Mononuclear cell (primary cell): ENCODE results near the gene RWDD4. TPM values are rescaled to one million over a fixed set of nuclear protein-coding genes. Genes with fewer than 3 reads are reported as not detected.
"Not testable (repeated sequence)": the region's sequence is repeated elsewhere in the genome, so short reads cannot be mapped to it uniquely, and the experiment has no call there.

Experiments
- H3K27me3 ChIP-seq: 2 replicates; pipeline ENCODE4 v1.6.0; 2011; ENCODE audit warnings: low read length, control low read depth; ENCODE audit not compliant: insufficient read depth
- H3K4me1 ChIP-seq: 2 replicates; pipeline ENCODE4 v1.5.1; 2011; ENCODE audit warnings: mild to moderate bottlenecking, low read length, control low read depth; ENCODE audit not compliant: insufficient read depth
- H3K4me3 ChIP-seq: 2 replicates; pipeline ENCODE4 v1.5.1; 2011; ENCODE audit warnings: mild to moderate bottlenecking, low read length, moderate library complexity
- H3K9me3 ChIP-seq: 2 replicates; pipeline ENCODE4 v1.5.1; 2011; ENCODE audit warnings: low read depth, mild to moderate bottlenecking, control low read depth, low read length
- total RNA-seq: library from RNA; depleted of rRNA; stranded (reverse); fragments of >200 nt; gene quantifications from one replicate; pipeline ENCODE4 v1.2.3, GENCODE V29; 2012

The RWDD4 gene
- total RNA-seq, 1 donor = 9.3 TPM

DNA sequence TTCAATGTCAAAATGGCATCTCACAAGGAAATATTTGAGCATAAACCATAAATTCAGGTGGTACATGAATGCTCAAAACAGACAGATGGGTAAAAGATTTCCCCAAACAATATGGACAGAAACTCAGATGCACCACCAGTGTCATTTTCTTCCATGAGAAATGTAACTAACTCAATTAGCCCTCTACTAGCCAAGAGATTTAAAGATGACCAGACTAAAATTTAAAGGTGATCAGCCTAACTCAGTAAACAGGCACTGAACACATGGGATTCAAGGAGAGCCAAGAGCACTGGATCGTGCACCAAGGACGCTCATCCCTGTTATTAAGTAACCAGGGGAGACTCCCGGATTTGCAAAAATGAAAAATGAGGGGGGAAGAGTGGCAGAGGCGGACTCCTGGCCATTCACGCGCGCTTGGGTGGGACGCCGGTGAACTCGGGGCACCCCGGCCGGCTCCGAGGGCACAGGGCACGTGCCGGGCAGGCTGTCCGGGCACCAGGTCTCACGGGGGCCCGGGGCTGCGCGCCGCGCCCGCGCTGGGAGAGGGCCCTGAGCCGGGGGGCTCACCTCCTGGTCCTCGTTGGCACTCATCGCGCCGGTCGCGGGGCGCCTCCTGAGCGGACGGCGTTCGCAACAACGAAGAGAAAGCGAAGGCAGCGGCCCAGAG lies 490 bp downstream of the RWDD4 start:
- Histone ChIP-seq H3K4me1 (peaks cover 31% of the 10 kb centered on the region), H3K4me3 (peak overlapping the region; percentile 83), H3K27me3 (no peaks in the 10 kb centered on the region), H3K9me3 (no peaks in the 10 kb centered on the region)

DNA sequence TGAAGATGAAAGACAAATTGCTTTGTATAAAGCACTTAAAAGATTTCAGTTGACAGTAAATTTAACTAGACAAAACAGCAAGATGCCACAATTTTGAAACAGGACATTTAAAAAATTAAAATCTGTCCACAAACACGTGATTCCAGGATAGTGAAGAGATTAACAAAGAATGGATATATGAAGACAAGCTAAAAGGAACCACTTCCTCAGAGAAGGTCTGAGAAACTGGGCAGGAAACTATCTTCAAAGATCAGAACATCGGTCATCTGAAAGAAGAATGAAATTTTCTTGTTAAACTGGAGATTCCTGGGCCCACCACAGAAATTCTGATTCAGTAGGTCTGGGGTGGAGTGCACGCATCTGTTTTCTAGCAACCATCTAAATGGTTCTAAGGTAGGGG lies 1.4 kb downstream of the RWDD4 start:
- peaks cover 31% of the 10 kb centered on the region for H3K4me1 ChIP-seq
- no peaks in the 10 kb centered on the region for H3K27me3 ChIP-seq
- H3K4me3 ChIP-seq = no peak overlapping the region
- no peaks in the 10 kb centered on the region for H3K9me3 ChIP-seq

DNA sequence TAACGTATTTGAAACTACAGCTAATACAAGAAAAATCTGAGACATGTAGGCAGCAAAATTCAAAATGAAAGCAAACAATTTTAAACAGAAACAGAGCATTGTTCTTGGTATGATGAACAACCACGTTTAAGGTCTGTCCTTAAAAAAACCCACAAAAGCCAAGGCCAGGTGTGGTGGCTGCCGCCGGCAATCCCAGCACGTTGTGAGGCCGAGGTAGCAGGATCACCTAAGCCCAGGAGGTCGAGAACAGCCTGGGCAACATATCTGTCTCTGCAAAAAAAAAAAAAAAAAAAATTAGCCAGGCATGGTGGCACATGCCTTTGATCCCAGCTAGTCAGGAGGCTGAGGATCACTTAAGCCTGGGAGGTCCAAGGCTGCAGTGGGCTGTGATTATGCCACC lies 13.7 kb downstream of the RWDD4 start:
- H3K27me3 ChIP-seq = no peaks in the 10 kb centered on the region
- H3K4me3 ChIP-seq = no peak overlapping the region
- no peaks in the 10 kb centered on the region for H3K9me3 ChIP-seq
- H3K4me1 ChIP-seq = no peaks in the 10 kb centered on the region

DNA sequence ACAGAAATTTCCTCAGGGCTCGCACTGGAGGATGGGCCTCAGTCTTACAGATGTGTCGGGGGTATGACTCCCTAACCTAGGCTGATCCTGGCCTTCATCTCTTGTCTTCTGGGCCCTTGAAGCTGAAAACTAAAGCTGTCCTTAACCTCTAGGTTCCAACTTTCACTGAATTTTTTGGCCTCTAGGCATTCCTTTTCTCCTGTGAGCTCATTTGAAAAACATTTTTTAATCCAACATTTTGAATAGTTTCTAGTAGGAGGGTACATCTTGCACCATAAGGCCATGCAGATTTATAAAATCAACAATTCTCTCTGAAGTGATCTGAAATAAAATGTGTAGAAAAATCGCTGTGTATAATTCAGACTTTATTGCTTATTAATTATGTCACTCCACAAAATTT lies 19.7 kb downstream of the RWDD4 start:
- H3K9me3 ChIP-seq = no peaks in the 10 kb centered on the region
- no peak overlapping the region for H3K4me3 ChIP-seq
- no peaks in the 10 kb centered on the region for H3K27me3 ChIP-seq

DNA sequence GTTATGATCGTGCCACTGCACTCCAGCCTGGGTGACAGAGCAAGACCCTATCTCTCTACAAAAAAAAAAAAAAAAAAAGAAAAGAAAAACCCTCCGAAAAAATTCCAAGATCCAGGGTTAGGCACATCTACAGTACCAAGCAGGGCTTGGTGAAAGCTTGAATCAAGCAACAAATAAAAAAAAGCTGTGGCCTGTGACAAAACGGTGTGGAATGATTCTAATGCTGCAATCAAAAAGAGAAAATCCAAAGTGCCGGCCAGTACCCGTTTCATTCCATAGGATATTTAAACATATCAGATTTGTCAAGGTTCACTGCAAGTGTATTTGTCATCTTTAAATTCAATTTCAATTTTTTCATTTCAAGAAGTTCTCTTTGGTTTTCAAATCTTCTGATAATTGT lies 20.5 kb downstream of the RWDD4 start:
- Histone ChIP-seq H3K4me3 (no peak overlapping the region), H3K27me3 (no peaks in the 10 kb centered on the region), H3K4me1 (no peaks in the 10 kb centered on the region), H3K9me3 (no peaks in the 10 kb centered on the region)

More for the DNA sequence above, 19.7 kb downstream of the RWDD4 start:
- no peaks in the 10 kb centered on the region for H3K4me1 ChIP-seq

DNA sequence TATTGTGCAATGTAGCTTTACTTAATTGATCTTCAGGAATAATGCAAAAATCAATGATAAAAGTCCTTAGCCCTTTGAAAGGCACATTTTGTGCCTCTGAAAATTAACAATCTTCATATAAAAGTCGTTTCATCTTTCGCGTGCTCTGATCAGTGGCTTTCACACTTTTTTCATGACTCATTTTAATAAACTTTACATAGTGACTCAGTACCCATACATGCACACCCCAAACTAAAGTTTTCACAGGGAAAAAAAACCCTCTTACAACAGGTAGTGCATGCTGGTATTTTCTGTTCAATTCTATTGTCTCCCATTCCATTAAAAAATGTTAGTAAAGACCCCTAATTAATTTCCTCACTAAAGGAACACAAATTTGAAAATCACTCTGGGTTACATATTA lies 21.5 kb downstream of the RWDD4 start:
- Histone ChIP-seq H3K27me3 (no peaks in the 10 kb centered on the region), H3K4me3 (no peak overlapping the region), H3K4me1 (no peaks in the 10 kb centered on the region)

DNA sequence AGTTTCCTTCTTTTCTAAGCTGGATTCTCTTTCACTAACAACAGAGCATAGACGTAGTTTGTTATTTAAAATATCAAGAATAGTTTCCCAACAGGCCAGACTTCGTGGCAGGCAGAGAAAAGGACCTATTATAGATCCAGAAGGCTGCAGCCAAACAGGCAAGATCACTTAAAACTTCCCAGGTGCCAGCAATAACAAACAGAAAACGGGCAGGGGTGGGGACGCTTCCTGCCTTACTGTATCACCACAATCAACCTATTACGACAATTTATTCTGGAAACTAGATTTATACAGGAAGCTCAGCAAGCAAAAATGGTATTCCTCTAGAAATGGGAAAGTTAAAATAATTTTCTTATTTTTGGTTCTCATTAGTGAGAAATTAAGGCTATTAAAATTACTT lies 22.1 kb downstream of the RWDD4 start:
- no peaks in the 10 kb centered on the region for H3K4me1 ChIP-seq
- no peaks in the 10 kb centered on the region for H3K27me3 ChIP-seq
- H3K4me3 ChIP-seq = no peak overlapping the region
- H3K9me3 ChIP-seq = no peaks in the 10 kb centered on the region

More for the DNA sequence above, 21.5 kb downstream of the RWDD4 start:
- no peaks in the 10 kb centered on the region for H3K9me3 ChIP-seq

DNA sequence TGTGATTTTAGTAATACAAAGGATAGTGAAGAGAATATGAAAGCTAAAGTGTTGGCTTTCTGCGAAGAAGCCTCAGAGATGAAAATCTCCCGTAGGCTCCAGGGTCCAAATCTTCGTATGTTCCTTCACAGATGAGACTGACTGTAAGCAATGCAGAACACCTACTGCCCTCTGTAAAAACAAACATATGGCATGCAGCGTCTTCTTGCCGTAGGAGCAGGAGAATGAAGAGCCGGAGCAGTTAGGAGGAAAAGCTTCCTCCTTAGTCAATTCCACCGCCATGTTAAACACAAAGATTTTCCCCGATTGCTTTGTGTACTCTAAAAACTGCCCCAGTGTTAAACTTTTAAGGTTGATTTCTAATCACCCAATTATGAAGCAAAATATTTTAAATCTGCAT lies 22.5 kb downstream of the RWDD4 start:
- no peaks in the 10 kb centered on the region for H3K4me1 ChIP-seq
- no peaks in the 10 kb centered on the region for H3K27me3 ChIP-seq
- H3K9me3 ChIP-seq = no peaks in the 10 kb centered on the region
- H3K4me3 ChIP-seq = no peak overlapping the region

DNA sequence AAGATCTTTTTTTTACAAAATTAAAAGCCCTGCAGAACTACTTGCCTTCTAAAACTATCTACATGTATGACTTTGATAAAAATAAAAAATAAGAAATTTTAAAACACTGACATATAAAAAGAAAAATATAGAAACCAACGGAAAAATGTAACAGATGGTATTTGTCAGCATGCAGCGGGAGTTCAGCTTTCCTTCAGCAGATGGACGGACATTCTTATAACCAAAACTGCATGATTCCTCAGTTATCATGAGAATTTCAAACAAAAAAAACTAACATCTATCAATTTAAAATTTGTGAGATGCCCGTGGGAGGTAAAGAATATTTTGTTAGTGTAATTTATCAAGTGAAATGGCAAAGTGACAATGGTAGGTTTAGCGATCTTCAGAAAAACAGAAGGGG lies 23.2 kb downstream of the RWDD4 start:
- H3K9me3 ChIP-seq = no peaks in the 10 kb centered on the region
- no peak overlapping the region for H3K4me3 ChIP-seq

DNA sequence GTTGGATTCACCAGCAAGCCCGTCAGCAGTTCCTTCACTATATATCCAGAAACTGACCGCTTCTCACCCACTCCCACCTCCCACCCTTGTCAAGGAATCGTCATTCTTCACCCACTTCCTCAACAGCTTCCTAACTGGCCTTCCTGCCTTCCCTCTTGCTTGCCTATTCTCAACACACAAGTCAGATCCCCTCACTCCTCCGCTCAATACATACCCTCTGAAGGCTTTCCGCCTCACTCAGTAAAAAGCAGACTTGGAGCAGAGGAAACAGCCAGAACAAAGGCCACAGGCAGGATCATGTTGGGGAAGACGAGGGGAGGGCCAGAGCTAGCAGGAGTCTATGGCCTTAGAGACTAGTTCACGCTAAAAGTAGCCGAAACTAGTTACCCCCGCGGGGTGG lies 23.7 kb downstream of the RWDD4 start:
- H3K4me3 ChIP-seq = no peak overlapping the region

More for the DNA sequence above, 23.2 kb downstream of the RWDD4 start:
- H3K4me1 ChIP-seq = no peaks in the 10 kb centered on the region
- H3K27me3 ChIP-seq = no peaks in the 10 kb centered on the region

DNA sequence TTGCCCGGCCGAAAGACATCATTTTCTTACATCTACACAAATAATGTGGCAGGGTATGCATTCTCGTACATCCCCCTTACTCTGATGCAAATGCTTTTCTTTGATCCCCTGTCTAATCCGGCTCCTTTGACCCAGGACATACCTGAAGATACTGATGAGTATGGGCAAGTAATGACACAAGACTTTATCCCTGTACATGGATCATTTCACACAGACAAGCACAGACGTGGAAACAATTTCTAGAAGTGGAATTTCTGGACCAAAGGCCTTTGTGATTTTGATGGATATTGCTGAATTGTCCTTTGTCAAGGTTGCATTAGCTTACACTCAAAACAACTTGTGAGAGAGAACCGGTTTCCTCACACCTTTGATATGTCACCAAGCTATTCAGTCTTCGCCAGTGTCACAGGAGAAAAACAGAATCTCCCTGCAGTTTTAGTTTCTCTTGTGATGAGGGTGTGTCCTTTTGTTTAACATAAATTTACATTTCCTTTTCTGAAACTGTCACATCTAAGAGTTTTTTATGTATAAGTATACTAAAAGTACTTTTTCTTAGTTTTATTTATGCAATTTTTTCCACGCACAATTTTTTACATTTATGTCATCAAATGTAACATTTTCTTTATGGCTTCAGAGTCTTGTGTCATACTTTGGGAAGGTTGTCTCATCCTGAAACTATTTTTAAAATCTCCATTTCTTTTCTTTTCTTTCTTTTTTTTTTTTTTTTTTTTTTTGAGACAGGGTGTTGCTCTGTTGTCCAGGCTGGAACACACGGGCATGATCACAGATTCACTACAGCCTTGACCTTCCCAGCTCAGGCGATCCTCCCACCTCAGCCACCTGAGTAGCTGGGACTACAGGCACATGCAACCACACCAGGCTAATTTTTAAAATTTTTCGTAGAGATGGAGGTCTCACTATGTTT lies 25.2 kb downstream of the RWDD4 start:
- Histone ChIP-seq H3K9me3 (no peaks in the 10 kb centered on the region), H3K4me3 (no peak overlapping the region), H3K4me1 (no peaks in the 10 kb centered on the region), H3K27me3 (no peaks in the 10 kb centered on the region)

More for the DNA sequence above, 23.7 kb downstream of the RWDD4 start:
- no peaks in the 10 kb centered on the region for H3K27me3 ChIP-seq
- H3K9me3 ChIP-seq = no peaks in the 10 kb centered on the region
- H3K4me1 ChIP-seq = no peaks in the 10 kb centered on the region

DNA sequence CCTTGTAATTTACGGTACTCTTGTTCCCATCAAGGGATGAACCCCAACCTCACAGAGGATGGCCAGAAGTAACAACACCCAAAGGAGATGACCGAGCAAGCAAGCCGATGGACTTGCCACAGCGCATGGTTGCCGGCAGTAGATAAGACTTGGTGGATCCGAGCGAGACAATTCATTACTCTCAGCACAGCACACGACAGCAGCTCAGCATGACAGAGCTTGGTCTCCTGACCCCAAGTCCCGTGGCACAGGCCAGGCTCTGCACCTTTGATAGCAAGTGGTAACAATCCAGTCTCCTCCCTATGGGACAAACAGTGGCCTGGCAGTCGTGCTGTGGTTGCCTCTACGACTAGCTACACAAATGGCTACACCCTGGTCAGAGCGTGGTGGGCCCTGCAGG lies 26.3 kb downstream of the RWDD4 start:
- H3K27me3 ChIP-seq = no peaks in the 10 kb centered on the region
- H3K9me3 ChIP-seq = no peaks in the 10 kb centered on the region
- H3K4me1 ChIP-seq = no peaks in the 10 kb centered on the region
- no peak overlapping the region for H3K4me3 ChIP-seq

DNA sequence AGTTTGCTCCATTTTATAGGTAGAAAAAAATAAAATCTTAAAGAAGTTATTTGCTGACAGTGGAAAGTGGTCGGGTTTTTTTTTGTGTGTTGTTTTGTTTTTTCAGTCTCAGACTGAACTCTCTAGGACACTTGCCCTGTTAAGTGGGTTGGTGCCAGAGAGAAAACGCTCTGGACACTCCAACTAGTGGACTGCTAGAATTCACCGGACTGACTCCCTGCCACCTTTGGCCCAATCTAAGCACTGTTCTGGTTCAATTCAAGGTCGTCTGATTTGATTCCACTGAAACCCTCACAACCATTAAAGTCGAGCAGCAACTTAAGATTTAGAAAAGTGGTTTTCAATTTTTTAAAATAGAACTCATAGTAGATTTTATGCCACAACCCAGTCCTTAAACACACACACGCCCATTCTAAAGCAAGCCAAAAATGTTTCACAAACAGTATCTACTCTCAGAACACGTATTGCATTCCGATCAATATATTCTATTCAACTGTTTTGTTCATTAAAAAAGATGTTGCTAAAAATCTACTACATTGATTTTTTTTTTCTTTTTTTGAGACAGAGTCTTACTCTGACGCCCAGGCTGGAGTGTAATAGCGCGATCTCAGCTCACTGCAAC lies 27.3 kb downstream of the RWDD4 start:
- Histone ChIP-seq H3K27me3 (no peaks in the 10 kb centered on the region), H3K4me3 (no peak overlapping the region), H3K4me1 (no peaks in the 10 kb centered on the region), H3K9me3 (no peaks in the 10 kb centered on the region)

DNA sequence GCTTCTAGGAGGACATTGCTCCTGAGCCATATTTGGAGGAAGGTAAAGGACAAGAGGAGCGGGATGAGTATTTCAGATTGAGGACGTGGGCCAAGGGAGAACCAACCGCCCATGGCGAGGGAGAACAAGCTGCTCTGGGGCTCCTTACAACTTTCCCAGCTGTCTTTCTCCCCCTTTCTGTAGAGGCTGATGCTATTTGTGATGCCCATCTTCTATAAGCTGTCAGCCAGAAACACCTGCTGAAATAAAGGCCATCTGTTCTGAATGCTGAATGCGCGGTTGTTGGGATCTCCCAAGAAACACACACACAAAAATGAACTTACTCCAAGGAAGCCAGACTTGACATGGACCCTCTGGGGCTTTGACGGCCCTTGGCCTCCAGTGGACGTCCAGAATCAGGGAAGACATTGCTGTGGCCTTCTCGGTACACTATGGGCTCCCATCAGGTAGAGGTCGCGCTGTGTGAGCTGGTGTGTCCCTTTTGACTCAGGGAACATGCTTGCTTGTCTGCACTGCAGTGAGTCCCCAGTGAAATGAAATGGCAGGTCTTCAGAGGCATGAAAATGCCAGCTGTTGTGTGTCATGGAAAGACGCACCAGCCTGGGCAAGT lies 30.9 kb downstream of the RWDD4 start:
- Histone ChIP-seq H3K27me3 (no peaks in the 10 kb centered on the region), H3K4me3 (no peak overlapping the region), H3K9me3 (no peaks in the 10 kb centered on the region), H3K4me1 (no peaks in the 10 kb centered on the region)

DNA sequence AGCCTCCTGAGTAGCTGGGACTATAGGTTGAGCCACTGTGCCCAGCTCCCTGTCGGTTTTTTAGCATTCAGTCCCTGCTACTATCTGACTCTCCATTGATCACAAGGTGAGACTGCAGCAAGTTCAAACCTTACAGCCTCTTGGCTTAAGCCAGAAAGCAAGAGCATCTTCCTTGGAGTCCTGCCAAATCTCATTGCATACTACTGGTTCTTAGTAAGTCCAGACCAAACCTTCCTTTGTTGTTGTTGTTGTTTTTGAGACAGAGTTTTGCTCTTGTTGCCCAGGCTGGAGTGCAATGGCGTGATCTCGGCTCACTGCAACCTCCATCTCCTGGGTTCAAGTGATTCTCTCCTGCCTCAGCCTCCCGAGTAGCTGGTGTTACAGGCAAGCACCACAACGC lies 31.7 kb downstream of the RWDD4 start:
- H3K4me1 ChIP-seq, H3K4me3 ChIP-seq, H3K27me3 ChIP-seq, H3K9me3 ChIP-seq: not testable (repeated sequence)
